Activated CD4-positive, alpha-beta T cell treated with anti-CD3 and anti-CD28 coated beads, Interleukin-2, Interleukin-4, amounts not matched to agents 100 ng/mL and 50 ng/mL, durations not matched to agents 16 hours and 8 hours (primary cell): Measurements from ENCODE around the gene NOTCH1.

Experiments
- DNase-seq: peaks from one replicate; pipeline ENCODE4 v3.0.0-alpha.2; 2020; ENCODE audit warnings: low spot score

The NOTCH1 gene

GRCh38 chr9:136463578-136463977, 82.3 kb downstream of the NOTCH1 start:
- DNase-seq = no peak

DNA sequence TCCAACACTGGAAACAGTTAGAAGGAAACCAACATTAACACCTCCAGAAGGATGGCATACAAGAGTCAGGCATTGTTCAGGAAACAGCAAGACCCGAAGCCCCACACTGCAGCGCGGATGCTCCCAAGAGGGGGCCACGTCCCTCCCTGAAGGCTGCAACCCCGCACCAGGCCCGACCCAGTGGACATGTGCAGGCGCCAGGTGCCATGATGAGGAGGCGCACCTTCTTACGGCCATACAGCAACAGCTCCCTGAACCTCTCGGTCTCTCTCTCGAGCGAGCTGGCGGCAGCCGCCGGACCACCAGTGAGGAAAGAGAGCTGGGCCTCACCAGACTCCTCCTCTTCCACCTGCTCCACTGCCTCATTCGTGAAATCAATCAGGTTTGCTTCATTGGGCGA, 83.2 kb downstream of the NOTCH1 start:
- no peak for DNase-seq

- DNase-seq = no peak
These were observed 85.0 kb downstream of the NOTCH1 start for GRCh38 chr9:136460772-136461325.

- no peak for DNase-seq
These were observed 86.4 kb downstream of the NOTCH1 start for GRCh38 chr9:136459425-136459824.

DNA sequence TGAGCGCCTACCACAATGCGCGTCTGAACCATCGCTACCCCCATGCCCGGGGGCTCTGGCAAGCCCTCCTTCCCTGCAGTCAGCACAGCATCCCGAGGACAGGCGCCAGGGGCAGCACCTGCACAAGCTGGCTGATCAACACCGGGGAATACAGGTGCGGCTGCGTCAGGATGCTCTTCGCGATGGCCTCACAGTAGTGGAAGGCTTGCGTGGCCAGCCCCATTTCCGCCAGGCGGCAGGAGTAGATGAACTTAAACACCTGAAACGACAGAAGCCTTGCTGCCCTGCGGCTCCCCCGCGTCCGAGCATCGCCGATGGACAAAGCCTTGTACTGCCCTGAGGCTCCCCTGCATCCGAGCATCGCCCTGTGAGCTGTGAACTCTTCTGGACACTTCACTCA, 88.5 kb downstream of the NOTCH1 start:
- no peak for DNase-seq

- no peak for DNase-seq
These were observed 89.6 kb downstream of the NOTCH1 start for GRCh38 chr9:136456258-136456657.

GRCh38 chr9:136455043-136456002, 90.5 kb downstream of the NOTCH1 start:
- no peak for DNase-seq

DNA sequence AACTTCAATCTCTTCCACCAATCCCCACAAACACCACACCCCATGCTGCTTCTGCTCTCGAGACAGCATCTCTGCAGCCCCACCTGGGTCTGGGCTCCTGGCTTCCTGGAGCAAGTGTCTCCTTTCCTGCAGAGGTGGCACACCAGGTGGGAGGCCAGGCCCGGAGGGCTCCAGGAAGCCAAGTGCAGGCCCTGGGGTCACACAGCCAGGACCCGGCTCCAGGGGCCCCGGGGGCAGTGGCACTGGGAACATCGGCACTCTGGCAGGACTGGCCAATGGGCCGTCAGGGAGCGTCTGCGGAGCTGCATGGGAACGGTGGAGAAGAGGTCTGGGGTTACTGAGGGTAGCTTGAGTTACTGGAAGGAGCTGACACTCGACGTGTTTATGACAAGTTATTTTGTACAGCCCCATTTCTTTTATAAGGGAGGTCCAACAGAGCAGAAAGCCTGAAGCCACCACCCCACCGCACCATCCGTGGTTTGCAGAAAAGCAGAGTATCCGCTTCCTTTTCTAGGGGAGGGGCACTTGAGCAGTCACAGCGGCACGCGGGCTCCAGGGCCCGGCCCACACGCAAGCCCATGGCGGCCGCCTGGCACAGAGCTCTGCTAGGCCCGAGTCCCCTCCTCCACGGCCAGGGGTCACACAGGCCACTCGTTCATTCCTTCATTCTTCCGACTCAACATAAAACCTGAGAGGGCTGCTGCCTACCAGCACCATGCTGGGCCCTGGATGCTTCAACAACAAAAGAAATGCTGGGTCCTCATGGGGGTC, 91.6 kb downstream of the NOTCH1 start:
- no peak for DNase-seq

DNA sequence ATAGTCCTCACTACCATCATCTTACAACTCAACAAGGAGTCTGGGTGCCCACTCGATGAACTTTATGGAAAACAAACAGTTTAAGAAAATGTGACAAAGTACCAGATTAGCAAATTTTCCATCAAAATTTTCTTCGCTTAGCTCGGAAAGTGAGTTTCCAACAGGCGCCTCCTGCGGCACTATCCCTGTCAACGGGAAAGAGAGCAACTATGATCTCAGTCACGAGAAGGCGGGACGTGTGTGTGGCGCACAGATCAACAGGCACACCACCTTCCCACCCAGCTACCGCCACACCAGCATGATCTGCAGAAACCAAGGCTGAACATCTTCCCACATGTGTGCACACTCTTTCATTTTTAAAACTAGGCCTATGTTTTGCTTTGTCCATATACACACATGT, 92.5 kb downstream of the NOTCH1 start:
- no peak for DNase-seq

GRCh38 chr9:136451221-136451877, 94.5 kb downstream of the NOTCH1 start:
- no peak for DNase-seq

- no peak for DNase-seq
These were observed 97.2 kb downstream of the NOTCH1 start for GRCh38 chr9:136448655-136449054.

DNA sequence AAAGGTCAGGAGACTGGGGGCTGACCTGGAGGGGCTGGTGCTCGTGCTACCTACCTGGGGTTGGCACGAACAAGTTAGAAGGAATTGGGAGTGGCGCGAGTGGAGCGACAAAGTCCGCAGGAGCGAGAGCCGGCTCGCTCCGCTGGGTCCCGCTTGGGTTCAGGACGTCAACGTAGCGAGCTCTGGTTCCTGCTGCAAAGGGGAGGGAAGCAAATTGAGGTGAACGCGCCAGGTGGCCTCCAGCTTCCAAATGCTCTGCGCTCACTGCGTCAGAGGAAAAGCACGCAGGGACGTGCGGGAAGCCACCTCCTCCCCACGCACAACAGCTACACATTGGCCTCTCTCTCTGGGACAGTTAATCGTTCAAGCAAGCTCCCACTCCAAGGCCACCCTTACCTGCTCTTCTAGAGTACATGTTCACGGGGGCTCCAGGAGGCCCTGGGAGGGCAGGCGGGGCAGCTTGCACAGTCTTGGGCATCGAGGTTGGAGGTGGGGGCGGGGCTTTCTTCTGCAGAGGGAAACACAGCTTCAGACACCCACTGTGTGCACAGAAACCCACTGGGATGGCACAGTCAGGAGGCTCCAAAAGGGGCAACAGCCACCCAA, 98.6 kb downstream of the NOTCH1 start:
- DNase-seq = no peak

- no peak for DNase-seq
These were observed 100.0 kb downstream of the NOTCH1 start for GRCh38 chr9:136445799-136446198.
